ENCODE measurements around the gene ECD. TPM values are rescaled to one million over a fixed set of nuclear protein-coding genes. Genes with fewer than 3 reads are reported as not detected.

The ECD gene
- total and polyA plus RNA-seq, 7 experiments from 2014 or later = 30.2 to 42.7 (median 33.1) TPM

GRCh38 chr10:73206385-73206784 lies 38.6 kb upstream of the ECD start:
- no peak overlapping the region for H3K27ac ChIP-seq (ENCODE audit: low read depth, low read length)
- DNase-seq (no peak), ATAC-seq (no peak)
- H3K4me3 ChIP-seq (ENCODE audit: low read length) = no peak overlapping the region
- Mint-ChIP-seq H3K27me3 (no peaks in the 10 kb centered on the region), H3K27ac (no peak overlapping the region), H3K4me3 (no peak overlapping the region), H3K36me3 (peaks cover 4 to 31% (median 12%) of the 10 kb centered on the region in 5 donors), H3K9me3 (peaks cover 0 to 7% (median 0%) of the 10 kb centered on the region in 11 donors), H3K4me1 (peaks cover 0 to 2% (median 0%) of the 10 kb centered on the region in 7 donors)
- ChIA-PET CTCF (no interaction called here), POLR2A (no interaction called here)
- H3K9me3 ChIP-seq (ENCODE audit: control insufficient read depth in 2 of 3, low read length in 3 of 3) = no peaks in the 10 kb centered on the region
- no peaks in the 10 kb centered on the region for H3K27me3 ChIP-seq (ENCODE audit: control insufficient read depth in 2 of 2, insufficient read depth in 2 of 2, low read length in 2 of 2)
- no peaks in the 10 kb centered on the region for H3K4me1 ChIP-seq (ENCODE audit: control insufficient read depth in 2 of 2, insufficient read depth in 2 of 2, low read length in 2 of 2)
- intact Hi-C loops (cut with micrococcal nuclease) = no loop called here
- peaks cover 0 to 11% (median 0%) of the 10 kb centered on the region in 3 experiments for H3K36me3 ChIP-seq (ENCODE audit: control insufficient read depth in 2 of 3, insufficient read depth in 3 of 3, low read length in 3 of 3)

- H3K27ac ChIP-seq (ENCODE audit: low read depth, low read length) = no peak overlapping the region
- Mint-ChIP-seq H3K9me3 (peaks cover 0 to 7% (median 0%) of the 10 kb centered on the region in 11 donors), H3K27me3 (no peaks in the 10 kb centered on the region), H3K4me1 (peaks cover 0 to 2% (median 0%) of the 10 kb centered on the region in 7 donors), H3K4me3 (no peak overlapping the region), H3K36me3 (peaks cover 4 to 31% (median 12%) of the 10 kb centered on the region in 5 donors), H3K27ac (no peak overlapping the region)
- DNase-seq (no peak), ATAC-seq (no peak)
- peaks cover 0 to 11% (median 0%) of the 10 kb centered on the region in 3 experiments for H3K36me3 ChIP-seq (ENCODE audit: control insufficient read depth in 2 of 3, insufficient read depth in 3 of 3, low read length in 3 of 3)
- intact Hi-C loops (cut with micrococcal nuclease) = no loop called here
- CTCF ChIA-PET = no interaction called here
- H3K4me1 ChIP-seq (ENCODE audit: control insufficient read depth in 2 of 2, insufficient read depth in 2 of 2, low read length in 2 of 2) = no peaks in the 10 kb centered on the region
- POLR2A ChIA-PET = no interaction called here
- H3K4me3 ChIP-seq (ENCODE audit: low read length) = no peak overlapping the region
- no peaks in the 10 kb centered on the region for H3K27me3 ChIP-seq (ENCODE audit: control insufficient read depth in 2 of 2, insufficient read depth in 2 of 2, low read length in 2 of 2)
- no peaks in the 10 kb centered on the region for H3K9me3 ChIP-seq (ENCODE audit: control insufficient read depth in 2 of 3, low read length in 3 of 3)
Observed at GRCh38 chr10:73205890-73206289, 38.1 kb upstream of the ECD start.

GRCh38 chr10:73205081-73205480 lies 37.3 kb upstream of the ECD start:
- no peak overlapping the region for H3K27ac Mint-ChIP-seq
- H3K36me3 Mint-ChIP-seq = peaks cover 4 to 36% (median 15%) of the 10 kb centered on the region in 5 donors
- ChIA-PET CTCF (interaction anchor here (0.6 to 0.7 kb wide), 2 partner anchors 22 to 518 kb away, joined by 4 read pairs; no protein-coding TSS in a partner anchor), POLR2A (no interaction called here)
- intact Hi-C loops (cut with micrococcal nuclease) = no loop called here
- no peak overlapping the region for H3K4me3 Mint-ChIP-seq
- H3K27me3 ChIP-seq (ENCODE audit: control insufficient read depth in 2 of 2, insufficient read depth in 2 of 2, low read length in 2 of 2) = no peaks in the 10 kb centered on the region
- H3K9me3 Mint-ChIP-seq = peaks cover 0 to 7% (median 0%) of the 10 kb centered on the region in 11 donors
- H3K27me3 Mint-ChIP-seq = no peaks in the 10 kb centered on the region
- no peak for DNase-seq
- H3K36me3 ChIP-seq (ENCODE audit: control insufficient read depth in 2 of 3, insufficient read depth in 3 of 3, low read length in 3 of 3) = peaks cover 0 to 5% (median 0%) of the 10 kb centered on the region in 3 experiments
- H3K4me1 Mint-ChIP-seq = peaks cover 0 to 2% (median 0%) of the 10 kb centered on the region in 7 donors
- ATAC-seq = no peak
- no peaks in the 10 kb centered on the region for H3K4me1 ChIP-seq (ENCODE audit: control insufficient read depth in 2 of 2, insufficient read depth in 2 of 2, low read length in 2 of 2)
- no peak overlapping the region for H3K4me3 ChIP-seq (ENCODE audit: low read length)
- no peak overlapping the region for H3K27ac ChIP-seq (ENCODE audit: low read depth, low read length)
- no peaks in the 10 kb centered on the region for H3K9me3 ChIP-seq (ENCODE audit: control insufficient read depth in 2 of 3, low read length in 3 of 3)

GRCh38 chr10:73190188-73190587 lies 22.4 kb upstream of the ECD start:
- Mint-ChIP-seq H3K4me3 (no peak overlapping the region), H3K9me3 (no peaks in the 10 kb centered on the region), H3K36me3 (peaks cover 0 to 10% (median 2%) of the 10 kb centered on the region in 5 donors), H3K4me1 (no peaks in the 10 kb centered on the region), H3K27me3 (no peaks in the 10 kb centered on the region), H3K27ac (no peak overlapping the region)
- Histone ChIP-seq H3K27ac (ENCODE audit: low read depth, low read length) (no peak overlapping the region), H3K9me3 (ENCODE audit: control insufficient read depth in 2 of 3, low read length in 3 of 3) (no peaks in the 10 kb centered on the region), H3K4me3 (ENCODE audit: low read length) (no peak overlapping the region), H3K36me3 (ENCODE audit: control insufficient read depth in 2 of 3, insufficient read depth in 3 of 3, low read length in 3 of 3) (peaks cover 0 to 3% (median 0%) of the 10 kb centered on the region in 3 experiments), H3K27me3 (ENCODE audit: control insufficient read depth in 2 of 2, insufficient read depth in 2 of 2, low read length in 2 of 2) (no peaks in the 10 kb centered on the region), H3K4me1 (ENCODE audit: control insufficient read depth in 2 of 2, insufficient read depth in 2 of 2, low read length in 2 of 2) (no peaks in the 10 kb centered on the region)
- DNase-seq = no peak
- ChIA-PET CTCF (no interaction called here), POLR2A (no interaction called here)
- intact Hi-C loops (cut with micrococcal nuclease) = no loop called here
- no peak for ATAC-seq

GRCh38 chr10:73186266-73186665 lies 18.5 kb upstream of the ECD start:
- Mint-ChIP-seq H3K36me3 (peaks cover 11 to 26% (median 14%) of the 10 kb centered on the region in 5 donors), H3K4me1 (peaks cover 0 to 2% (median 0%) of the 10 kb centered on the region in 7 donors), H3K9me3 (peaks cover 0 to 8% (median 0%) of the 10 kb centered on the region in 11 donors), H3K27me3 (no peaks in the 10 kb centered on the region), H3K27ac (no peak overlapping the region), H3K4me3 (no peak overlapping the region)
- peaks cover 0 to 5% (median 0%) of the 10 kb centered on the region in 3 experiments for H3K36me3 ChIP-seq (ENCODE audit: control insufficient read depth in 2 of 3, insufficient read depth in 3 of 3, low read length in 3 of 3)
- no peaks in the 10 kb centered on the region for H3K27me3 ChIP-seq (ENCODE audit: control insufficient read depth in 2 of 2, insufficient read depth in 2 of 2, low read length in 2 of 2)
- H3K27ac ChIP-seq (ENCODE audit: low read depth, low read length) = no peak overlapping the region
- no peaks in the 10 kb centered on the region for H3K9me3 ChIP-seq (ENCODE audit: control insufficient read depth in 2 of 3, low read length in 3 of 3)
- DNase-seq = no peak
- no peak for ATAC-seq
- intact Hi-C loops (cut with micrococcal nuclease) = no loop called here
- CTCF ChIA-PET = no interaction called here
- H3K4me1 ChIP-seq (ENCODE audit: control insufficient read depth in 2 of 2, insufficient read depth in 2 of 2, low read length in 2 of 2) = no peaks in the 10 kb centered on the region
- no peak overlapping the region for H3K4me3 ChIP-seq (ENCODE audit: low read length)
- POLR2A ChIA-PET = no interaction called here

GRCh38 chr10:73183667-73184281 lies 16.0 kb upstream of the ECD start:
- Histone ChIP-seq H3K4me3 (ENCODE audit: low read length) (no peak overlapping the region), H3K27me3 (ENCODE audit: control insufficient read depth in 2 of 2, insufficient read depth in 2 of 2, low read length in 2 of 2) (no peaks in the 10 kb centered on the region), H3K27ac (ENCODE audit: low read depth, low read length) (no peak overlapping the region), H3K9me3 (ENCODE audit: control insufficient read depth in 2 of 3, low read length in 3 of 3) (no peaks in the 10 kb centered on the region), H3K36me3 (ENCODE audit: control insufficient read depth in 2 of 3, insufficient read depth in 3 of 3, low read length in 3 of 3) (peaks cover 0 to 17% (median 4%) of the 10 kb centered on the region in 3 experiments), H3K4me1 (ENCODE audit: control insufficient read depth in 2 of 2, insufficient read depth in 2 of 2, low read length in 2 of 2) (no peaks in the 10 kb centered on the region)
- ATAC-seq = no peak
- H3K4me1 Mint-ChIP-seq = peaks cover 0 to 3% (median 0%) of the 10 kb centered on the region in 7 donors
- ChIA-PET CTCF (no interaction called here), POLR2A (no interaction called here)
- peaks cover 16 to 37% (median 28%) of the 10 kb centered on the region in 5 donors for H3K36me3 Mint-ChIP-seq
- no peaks in the 10 kb centered on the region for H3K27me3 Mint-ChIP-seq
- no peak overlapping the region for H3K27ac Mint-ChIP-seq
- H3K4me3 Mint-ChIP-seq = no peak overlapping the region
- no peak for DNase-seq
- H3K9me3 Mint-ChIP-seq = peaks cover 0 to 8% (median 0%) of the 10 kb centered on the region in 11 donors
- intact Hi-C loops (cut with micrococcal nuclease) = no loop called here

- no peaks in the 10 kb centered on the region for H3K27me3 ChIP-seq (ENCODE audit: control insufficient read depth in 2 of 2, insufficient read depth in 2 of 2, low read length in 2 of 2)
- intact Hi-C loops (cut with micrococcal nuclease) = no loop called here
- peaks cover 0 to 23% (median 4%) of the 10 kb centered on the region in 3 experiments for H3K36me3 ChIP-seq (ENCODE audit: control insufficient read depth in 2 of 3, insufficient read depth in 3 of 3, low read length in 3 of 3)
- Mint-ChIP-seq H3K9me3 (peaks cover 0 to 8% (median 0%) of the 10 kb centered on the region in 11 donors), H3K4me1 (peaks cover 0 to 3% (median 0%) of the 10 kb centered on the region in 7 donors), H3K36me3 (peaks cover 16 to 43% (median 32%) of the 10 kb centered on the region in 5 donors), H3K4me3 (no peak overlapping the region), H3K27me3 (no peaks in the 10 kb centered on the region), H3K27ac (no peak overlapping the region)
- DNase-seq (no peak), ATAC-seq (no peak)
- no peak overlapping the region for H3K27ac ChIP-seq (ENCODE audit: low read depth, low read length)
- no peaks in the 10 kb centered on the region for H3K4me1 ChIP-seq (ENCODE audit: control insufficient read depth in 2 of 2, insufficient read depth in 2 of 2, low read length in 2 of 2)
- CTCF ChIA-PET = interaction anchor here (0.8 kb wide), 1 partner anchor 44 kb away, joined by 3 read pairs; no protein-coding TSS in a partner anchor
- POLR2A ChIA-PET = no interaction called here
- H3K9me3 ChIP-seq (ENCODE audit: control insufficient read depth in 2 of 3, low read length in 3 of 3) = no peaks in the 10 kb centered on the region
- no peak overlapping the region for H3K4me3 ChIP-seq (ENCODE audit: low read length)
Observed at GRCh38 chr10:73182568-73182967, 14.8 kb upstream of the ECD start.
